ENCODE data around the gene FAM171A1. TPM values are rescaled to one million over a fixed set of nuclear protein-coding genes. Genes with fewer than 3 reads are reported as not detected.

FAM171A1 gene
- total RNA-seq, 1 experiment from 2014 or later: 26.3 TPM

DNA sequence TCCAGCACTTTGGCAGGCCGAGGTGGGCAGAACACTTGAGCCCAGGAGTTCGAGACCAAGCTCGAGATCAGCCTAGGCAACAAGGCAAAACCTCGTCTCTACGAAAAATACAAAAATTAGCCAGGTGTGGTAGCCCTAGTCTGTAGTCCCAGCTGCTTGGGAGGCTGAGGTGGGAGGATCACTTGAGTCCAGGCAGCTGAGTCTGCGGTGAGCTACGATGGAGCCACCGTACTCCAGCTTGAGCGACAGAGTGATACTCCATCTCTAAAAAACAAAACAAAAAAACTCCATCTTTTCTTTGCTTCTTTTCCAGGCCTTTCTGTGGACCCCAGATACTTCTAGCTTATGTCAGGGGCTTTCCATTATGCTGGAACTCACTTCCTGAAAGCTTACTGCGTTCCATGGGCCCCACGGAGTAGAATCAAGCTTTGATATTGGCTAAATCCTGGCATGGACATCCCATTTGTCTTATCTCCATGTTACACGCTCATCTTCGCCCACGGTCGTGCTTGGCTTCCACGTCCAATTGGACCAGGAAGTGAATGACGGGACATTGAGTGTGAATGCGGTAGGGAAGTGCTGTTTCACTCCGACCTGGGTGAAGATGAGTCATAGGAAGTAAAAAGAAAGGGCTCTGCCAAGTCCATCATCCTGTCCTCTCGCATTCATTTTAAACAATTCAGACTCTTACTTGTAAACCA lies 45.7 kb downstream of the FAM171A1 start:
- no peaks in the 10 kb centered on the region for H3K4me1 Mint-ChIP-seq (ENCODE audit: low read depth, unreplicated experiment)
- no peaks in the 10 kb centered on the region for H3K27me3 Mint-ChIP-seq (ENCODE audit: insufficient read depth, unreplicated experiment)
- Histone ChIP-seq H3K4me1 (no peaks in the 10 kb centered on the region), H3K9me3 (no peaks in the 10 kb centered on the region), H3K4me3 (ENCODE audit: low read depth, low read length) (no peak overlapping the region), H3K27me3 (replicated peaks; ENCODE audit: control insufficient read depth, insufficient read depth, low read length) (no peaks in the 10 kb centered on the region), H3K36me3 (ENCODE audit: control insufficient read depth, insufficient read depth, low read length) (no peaks in the 10 kb centered on the region; the same call in 1 of the 2 replicates)
- no peak for DNase-seq
- no peak overlapping the region for H3K27ac Mint-ChIP-seq (ENCODE audit: unreplicated experiment)
- BruUV-seq (replicated peaks): no TSS peak
- H3K36me3 Mint-ChIP-seq (ENCODE audit: insufficient read depth, unreplicated experiment): no peaks in the 10 kb centered on the region
- H3K4me3 Mint-ChIP-seq (ENCODE audit: unreplicated experiment): no peak overlapping the region
- intact Hi-C loops (cut with micrococcal nuclease; ENCODE audit: unreplicated experiment): no loop called here
- H3K9me3 Mint-ChIP-seq (ENCODE audit: unreplicated experiment): no peaks in the 10 kb centered on the region
- ChIA-PET POLR2A (no interaction called here), CTCF (no interaction called here)
- TF ChIP-seq, protein P1, sequence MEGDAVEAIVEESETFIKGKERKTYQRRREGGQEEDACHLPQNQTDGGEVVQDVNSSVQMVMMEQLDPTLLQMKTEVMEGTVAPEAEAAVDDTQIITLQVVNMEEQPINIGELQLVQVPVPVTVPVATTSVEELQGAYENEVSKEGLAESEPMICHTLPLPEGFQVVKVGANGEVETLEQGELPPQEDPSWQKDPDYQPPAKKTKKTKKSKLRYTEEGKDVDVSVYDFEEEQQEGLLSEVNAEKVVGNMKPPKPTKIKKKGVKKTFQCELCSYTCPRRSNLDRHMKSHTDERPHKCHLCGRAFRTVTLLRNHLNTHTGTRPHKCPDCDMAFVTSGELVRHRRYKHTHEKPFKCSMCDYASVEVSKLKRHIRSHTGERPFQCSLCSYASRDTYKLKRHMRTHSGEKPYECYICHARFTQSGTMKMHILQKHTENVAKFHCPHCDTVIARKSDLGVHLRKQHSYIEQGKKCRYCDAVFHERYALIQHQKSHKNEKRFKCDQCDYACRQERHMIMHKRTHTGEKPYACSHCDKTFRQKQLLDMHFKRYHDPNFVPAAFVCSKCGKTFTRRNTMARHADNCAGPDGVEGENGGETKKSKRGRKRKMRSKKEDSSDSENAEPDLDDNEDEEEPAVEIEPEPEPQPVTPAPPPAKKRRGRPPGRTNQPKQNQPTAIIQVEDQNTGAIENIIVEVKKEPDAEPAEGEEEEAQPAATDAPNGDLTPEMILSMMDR (IDR thresholded peaks at IDR 0.05; ENCODE audit: insufficient read depth in 1 of 2, low read depth in 1 of 2, low read length in 1 of 2, severe bottlenecking in 1 of 2, unreplicated experiment in 1 of 2): no peak

DNA sequence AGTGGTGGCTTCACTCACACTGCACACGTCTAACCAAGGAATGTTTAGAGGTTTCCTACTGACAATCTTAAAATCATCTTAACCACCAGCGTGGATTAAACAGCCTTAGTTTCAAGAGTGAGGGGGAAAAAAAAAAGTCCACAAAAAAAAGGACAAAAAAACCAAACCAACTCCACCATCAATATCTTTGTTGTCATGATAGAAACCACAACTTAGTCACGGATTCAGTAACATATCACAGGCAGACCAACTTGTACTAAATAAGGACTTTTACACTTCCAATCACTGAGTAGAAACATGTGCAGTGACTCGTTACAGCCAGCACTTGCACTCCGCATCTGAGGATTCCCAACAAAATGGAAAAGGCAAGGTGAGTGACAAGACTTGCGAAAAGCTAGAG lies 46.5 kb downstream of the FAM171A1 start:
- H3K27me3 ChIP-seq (replicated peaks; ENCODE audit: control insufficient read depth, insufficient read depth, low read length): no peaks in the 10 kb centered on the region
- H3K4me3 ChIP-seq (ENCODE audit: low read depth, low read length): no peak overlapping the region
- Mint-ChIP-seq H3K36me3 (ENCODE audit: insufficient read depth, unreplicated experiment) (no peaks in the 10 kb centered on the region), H3K4me1 (ENCODE audit: low read depth, unreplicated experiment) (no peaks in the 10 kb centered on the region), H3K27me3 (ENCODE audit: insufficient read depth, unreplicated experiment) (no peaks in the 10 kb centered on the region), H3K4me3 (ENCODE audit: unreplicated experiment) (no peak overlapping the region), H3K27ac (ENCODE audit: unreplicated experiment) (no peak overlapping the region), H3K9me3 (ENCODE audit: unreplicated experiment) (no peaks in the 10 kb centered on the region)
- H3K4me1 ChIP-seq: no peaks in the 10 kb centered on the region
- ChIA-PET POLR2A (no interaction called here), CTCF (no interaction called here)
- TF ChIP-seq, protein P1 (IDR thresholded peaks at IDR 0.05; ENCODE audit: insufficient read depth in 1 of 2, low read depth in 1 of 2, low read length in 1 of 2, severe bottlenecking in 1 of 2, unreplicated experiment in 1 of 2): no peak
- DNase-seq: no peak
- no peaks in the 10 kb centered on the region; the same call in 1 of the 2 replicates for H3K36me3 ChIP-seq (ENCODE audit: control insufficient read depth, insufficient read depth, low read length)
- H3K9me3 ChIP-seq: no peaks in the 10 kb centered on the region
- intact Hi-C loops (cut with micrococcal nuclease; ENCODE audit: unreplicated experiment): no loop called here
- BruUV-seq (replicated peaks): no TSS peak

DNA sequence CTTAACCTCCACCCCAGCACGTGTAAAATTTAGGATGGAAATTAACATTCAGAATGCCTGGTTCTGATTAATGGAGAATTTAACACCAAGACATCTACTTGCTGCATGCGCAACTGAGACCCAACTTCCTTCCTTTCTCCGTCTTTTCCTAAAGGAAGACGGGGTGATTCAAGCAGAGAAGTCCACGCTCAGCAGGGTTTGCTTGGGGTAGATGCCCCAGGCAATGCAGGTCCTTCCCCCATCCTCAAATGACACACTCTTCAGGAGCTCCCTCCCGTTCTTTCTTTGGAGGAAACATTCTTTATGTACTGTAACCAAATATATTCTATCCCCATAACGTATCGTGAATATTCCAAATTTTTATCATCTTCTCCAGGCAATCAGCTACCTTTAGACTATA lies 47.0 kb downstream of the FAM171A1 start:
- no peaks in the 10 kb centered on the region for H3K4me1 Mint-ChIP-seq (ENCODE audit: low read depth, unreplicated experiment)
- POLR2A ChIA-PET: interaction anchor here (0.5 kb wide), 1 partner anchor 1359 kb away, joined by 3 read pairs; no protein-coding TSS in a partner anchor
- H3K9me3 ChIP-seq: no peaks in the 10 kb centered on the region
- no peak overlapping the region for H3K27ac Mint-ChIP-seq (ENCODE audit: unreplicated experiment)
- intact Hi-C loops (cut with micrococcal nuclease; ENCODE audit: unreplicated experiment): no loop called here
- no peak for DNase-seq
- no peak overlapping the region for H3K4me3 Mint-ChIP-seq (ENCODE audit: unreplicated experiment)
- H3K4me1 ChIP-seq: no peaks in the 10 kb centered on the region
- no peaks in the 10 kb centered on the region; the same call in 1 of the 2 replicates for H3K36me3 ChIP-seq (ENCODE audit: control insufficient read depth, insufficient read depth, low read length)
- no peaks in the 10 kb centered on the region for H3K36me3 Mint-ChIP-seq (ENCODE audit: insufficient read depth, unreplicated experiment)
- H3K27me3 Mint-ChIP-seq (ENCODE audit: insufficient read depth, unreplicated experiment): no peaks in the 10 kb centered on the region
- no peak overlapping the region for H3K4me3 ChIP-seq (ENCODE audit: low read depth, low read length)
- no TSS peak for BruUV-seq (replicated peaks)
- H3K27me3 ChIP-seq (replicated peaks; ENCODE audit: control insufficient read depth, insufficient read depth, low read length): no peaks in the 10 kb centered on the region
- CTCF ChIA-PET: no interaction called here
- H3K9me3 Mint-ChIP-seq (ENCODE audit: unreplicated experiment): no peaks in the 10 kb centered on the region
- TF ChIP-seq, protein P1 (IDR thresholded peaks at IDR 0.05; ENCODE audit: insufficient read depth in 1 of 2, low read depth in 1 of 2, low read length in 1 of 2, severe bottlenecking in 1 of 2, unreplicated experiment in 1 of 2): no peak
